HG02938 (cell line): Measurements from ENCODE around the gene STEAP1.
"Not testable (repeated sequence)": the region's sequence is repeated elsewhere in the genome, so short reads cannot be mapped to it uniquely, and the experiment has no call there.

Source experiments
- ATAC-seq: cut with Tn5 transposase; IDR thresholded peaks from one replicate; pipeline ENCODE4 v1.9.1; 2021; ENCODE audit warnings: mild to moderate bottlenecking, moderate library complexity; ENCODE audit not compliant: unreplicated experiment

The STEAP1 gene

DNA sequence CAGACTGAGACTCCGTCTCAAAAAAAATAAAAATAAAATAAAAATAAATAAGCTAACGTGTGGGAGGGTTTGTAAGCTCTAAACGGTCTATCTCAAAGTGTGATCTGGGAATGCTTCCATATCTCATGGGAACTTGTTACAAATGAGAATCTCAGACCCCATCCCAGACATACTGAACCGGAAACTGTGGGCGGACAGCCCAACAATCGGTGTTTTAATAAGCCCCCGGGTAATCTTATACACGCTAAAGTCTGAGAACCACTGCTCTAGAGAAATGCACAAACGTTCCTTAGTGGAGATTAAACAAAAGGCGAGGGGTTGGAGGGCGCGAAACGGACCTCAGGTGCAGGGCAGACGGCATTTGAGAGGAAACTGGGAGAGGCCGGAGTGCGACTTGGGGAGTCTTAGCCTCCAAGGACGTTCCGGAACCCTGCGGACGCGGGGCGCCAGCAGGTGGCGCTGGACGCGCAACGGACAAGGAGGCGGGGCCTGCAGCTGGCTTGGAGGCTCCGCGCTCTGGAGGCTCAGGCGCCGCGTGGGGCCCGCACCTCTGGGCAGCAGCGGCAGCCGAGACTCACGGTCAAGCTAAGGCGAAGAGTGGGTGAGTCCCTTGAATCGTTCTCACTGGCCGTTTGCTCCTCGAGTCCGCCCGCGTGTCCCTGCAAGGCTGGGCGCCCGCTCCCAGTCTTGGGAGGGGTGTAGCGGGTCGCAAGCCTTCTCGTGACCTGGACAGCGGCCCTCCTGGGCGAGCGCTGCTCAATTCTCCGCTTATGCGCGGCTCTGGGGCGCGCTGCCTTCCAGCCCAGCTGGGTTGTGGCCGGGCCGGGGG lies at the start of gene STEAP1:
Gene STEAP1 (plus strand): TSS at position 527 of the 829 bp plus-strand sequence. CDS start 5,320 bp downstream, outside the sequence.
- ATAC-seq = peak; percentile 93

DNA sequence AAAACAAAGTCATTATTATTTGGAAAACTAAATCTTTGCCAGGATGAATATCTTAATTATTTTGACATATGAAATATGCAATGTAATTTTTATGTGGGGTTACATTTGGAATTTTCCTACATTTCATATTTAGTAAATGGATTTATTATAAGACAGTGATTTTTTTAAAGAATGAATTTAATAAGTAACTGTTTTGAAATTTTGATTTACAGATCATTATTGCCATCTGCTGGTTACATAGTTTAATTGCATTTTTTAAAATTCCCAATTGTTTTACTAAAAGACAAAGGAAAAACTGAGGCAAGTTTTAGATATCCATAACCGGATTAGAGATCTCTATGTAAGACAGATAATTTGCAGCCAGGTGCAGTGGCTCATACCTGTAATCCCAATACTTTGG lies 39.3 kb upstream of the STEAP1 start:
- not testable (repeated sequence) for ATAC-seq

DNA sequence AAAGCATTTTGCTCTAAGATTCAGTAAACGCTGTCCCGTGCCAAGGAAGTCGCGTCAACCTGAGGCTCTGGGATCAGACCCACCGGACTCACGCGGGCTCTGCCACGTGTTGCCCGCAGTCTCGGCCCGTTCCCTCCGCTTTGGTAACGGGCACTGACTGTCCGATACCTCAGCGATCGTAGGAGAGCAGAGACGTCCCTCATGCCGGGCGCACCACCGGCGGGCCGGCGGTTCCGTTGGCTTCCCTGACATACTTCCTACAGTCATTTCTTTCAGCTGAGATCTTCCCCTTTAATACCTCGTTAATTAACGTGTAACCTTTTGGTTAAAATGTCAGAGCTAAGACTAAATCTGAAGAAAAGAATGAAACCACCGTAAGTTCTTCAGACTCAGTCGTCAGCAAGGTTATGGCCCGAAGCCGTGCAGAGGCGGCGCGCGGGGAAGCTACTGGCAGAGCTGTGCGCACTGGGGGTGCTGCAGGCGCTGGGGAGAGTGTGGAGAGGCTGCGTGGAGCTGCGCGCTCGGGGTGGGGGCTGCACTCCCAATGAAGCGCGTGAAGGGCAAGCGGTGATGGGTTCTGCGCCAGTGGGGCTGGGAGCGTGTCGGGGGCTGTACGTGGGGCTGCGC lies 35.6 kb upstream of the STEAP1 start:
- ATAC-seq = not testable (repeated sequence)

DNA sequence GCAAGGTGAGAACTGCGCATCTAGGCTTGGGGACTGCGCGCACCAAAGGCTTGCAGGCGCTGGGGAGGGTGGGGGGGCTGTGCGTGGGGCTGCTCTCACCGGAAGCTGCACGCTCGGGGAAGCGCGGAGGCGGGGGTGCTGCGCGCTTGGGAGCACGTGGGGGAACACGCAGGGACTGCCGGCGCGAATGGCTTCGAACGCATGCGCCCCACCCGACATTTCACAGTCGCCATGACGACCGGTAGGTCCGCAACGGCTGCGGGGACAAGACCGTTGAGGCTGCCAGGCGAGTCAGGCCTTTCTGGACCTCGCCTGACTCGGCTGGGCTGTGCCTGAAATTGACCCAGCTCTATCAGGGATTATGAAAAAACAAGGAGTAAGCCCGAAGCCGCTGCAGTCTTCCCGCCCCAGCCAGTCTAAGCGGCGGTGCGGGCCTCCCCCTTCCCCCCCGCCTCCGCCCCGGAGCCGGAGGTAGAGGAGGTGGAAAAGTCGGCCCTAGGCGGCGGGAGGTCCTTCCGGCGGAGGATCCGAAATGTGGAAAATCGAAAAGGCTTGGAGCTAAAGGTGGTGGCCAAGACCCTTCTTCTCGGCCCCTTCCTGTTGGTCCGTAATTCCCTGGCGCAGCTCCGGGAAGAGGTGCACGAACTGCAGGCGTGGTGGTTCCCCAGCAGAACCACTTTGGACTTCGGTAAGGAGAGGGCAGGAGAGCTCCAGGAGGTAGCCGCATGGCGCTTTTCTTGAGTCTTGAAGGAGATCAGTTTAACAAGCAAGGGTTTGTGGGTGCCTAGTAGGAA lies 34.9 kb upstream of the STEAP1 start:
- no peak for ATAC-seq

DNA sequence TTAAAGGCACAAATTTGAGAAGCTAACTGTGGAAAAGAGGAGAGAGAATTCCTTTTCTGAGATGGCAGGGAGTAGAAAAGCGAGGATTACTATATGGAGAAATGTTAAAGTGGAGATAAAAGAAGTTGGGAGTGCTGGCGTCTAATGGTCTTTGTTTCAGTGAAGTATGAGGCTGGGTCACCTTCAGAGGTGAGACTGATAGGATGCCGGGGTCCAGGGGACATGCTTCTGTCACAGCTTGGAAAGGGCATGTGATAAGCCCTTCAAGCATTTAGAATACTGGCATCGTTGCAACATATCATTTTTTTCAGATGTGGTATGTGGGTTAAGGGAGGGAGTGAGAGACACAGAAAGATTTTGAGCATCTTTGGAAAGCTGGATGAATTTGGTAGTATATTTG lies 34.1 kb upstream of the STEAP1 start:
- ATAC-seq = not testable (repeated sequence)

DNA sequence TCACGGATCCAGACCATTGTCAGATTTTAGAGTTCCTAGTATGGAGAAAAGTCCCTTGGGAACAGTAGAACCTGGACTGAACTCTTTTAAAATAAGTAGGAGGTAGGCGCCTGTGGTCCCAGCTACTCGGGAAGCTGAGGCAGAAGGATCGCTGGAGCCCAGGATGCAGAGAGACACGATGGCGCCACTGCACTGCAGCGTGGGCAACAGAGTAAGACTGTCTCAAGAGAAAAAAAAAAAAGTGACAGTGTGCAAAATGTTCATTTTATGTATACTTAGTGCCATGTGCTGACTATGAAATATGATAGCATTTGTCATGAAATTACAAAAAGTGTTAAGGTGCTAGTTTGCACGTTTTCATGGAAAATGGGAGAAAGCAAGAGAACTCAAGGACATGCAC lies 22.5 kb upstream of the STEAP1 start:
- ATAC-seq = not testable (repeated sequence)

DNA sequence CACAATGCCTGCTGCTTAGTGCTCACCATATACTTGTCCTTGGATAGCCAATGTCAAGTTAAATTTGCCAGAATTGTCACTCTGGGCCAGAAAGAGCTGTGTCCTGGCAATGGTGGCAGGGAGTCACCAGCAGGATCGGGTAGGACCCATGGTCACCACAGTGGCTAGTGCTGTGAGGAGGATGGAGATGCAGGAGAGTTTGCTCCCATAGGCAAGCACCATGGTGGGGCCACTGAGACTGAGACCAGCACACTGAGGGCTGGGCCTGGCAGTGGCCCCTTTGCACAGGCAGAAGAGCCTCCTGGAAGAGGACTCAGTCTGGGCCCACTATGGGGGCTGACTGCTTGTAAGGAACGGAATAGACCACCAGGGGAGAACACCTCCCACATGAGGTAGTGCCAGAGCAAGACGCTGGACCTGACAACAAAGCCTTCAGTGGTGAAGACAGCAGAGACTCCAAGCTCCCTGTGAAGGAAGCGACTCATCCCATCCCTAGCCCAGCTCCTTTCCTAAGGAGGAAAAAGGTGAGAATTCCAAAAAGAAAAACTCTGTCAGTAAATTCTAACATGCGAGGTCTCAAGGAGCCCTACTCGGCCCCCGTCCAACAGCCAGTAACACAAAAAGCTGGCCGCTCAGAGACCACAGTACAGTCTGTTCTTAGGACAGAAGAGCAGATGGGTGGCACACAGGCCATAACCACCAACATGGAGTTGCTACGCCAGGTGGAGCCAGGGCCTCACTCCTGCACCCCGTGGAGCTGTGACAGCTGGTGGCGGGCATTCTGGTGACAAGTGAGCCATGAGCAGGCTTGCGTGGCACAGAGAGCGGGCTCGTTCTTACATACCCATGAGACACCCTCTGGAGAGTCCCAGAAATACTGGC lies 6.9 kb upstream of the STEAP1 start:
- not testable (repeated sequence) for ATAC-seq

DNA sequence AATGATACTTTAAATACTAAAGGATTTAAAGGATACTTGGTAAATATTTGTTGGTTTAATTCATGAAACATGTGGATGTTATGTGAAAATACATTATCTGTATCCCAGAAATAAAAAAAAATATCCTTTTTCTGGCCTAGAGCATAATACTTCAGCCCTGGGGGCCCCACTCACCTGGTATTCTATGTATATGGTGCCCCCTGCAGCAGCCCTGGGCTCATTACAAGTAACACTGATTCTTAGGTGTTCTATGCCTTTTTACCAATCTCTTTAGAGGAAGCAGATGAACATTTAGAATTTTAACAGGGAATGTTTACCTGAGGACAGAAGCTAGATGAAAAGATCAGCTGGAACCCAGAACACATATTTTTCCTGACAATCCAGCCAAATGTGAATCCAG lies 4.8 kb upstream of the STEAP1 start:
- not testable (repeated sequence) for ATAC-seq

DNA sequence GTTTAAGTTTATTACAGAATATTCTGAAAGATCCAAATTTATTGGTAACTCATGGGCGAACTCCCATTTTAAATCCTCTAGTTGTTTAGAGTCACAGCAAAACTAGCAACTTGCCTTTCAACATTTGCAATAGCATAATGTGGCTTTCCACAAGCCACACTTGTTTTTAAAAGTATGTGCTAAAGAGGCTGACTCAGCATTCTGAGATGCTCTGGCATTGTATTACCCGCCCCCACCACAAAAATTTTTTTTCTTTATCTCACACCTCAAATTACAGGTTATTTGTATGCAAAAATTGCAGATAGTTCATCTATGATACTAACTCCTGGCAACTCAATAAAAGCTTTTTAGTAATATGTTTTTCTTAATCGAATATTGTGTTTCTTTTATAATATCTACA lies 2.4 kb upstream of the STEAP1 start:
- ATAC-seq = not testable (repeated sequence)

DNA sequence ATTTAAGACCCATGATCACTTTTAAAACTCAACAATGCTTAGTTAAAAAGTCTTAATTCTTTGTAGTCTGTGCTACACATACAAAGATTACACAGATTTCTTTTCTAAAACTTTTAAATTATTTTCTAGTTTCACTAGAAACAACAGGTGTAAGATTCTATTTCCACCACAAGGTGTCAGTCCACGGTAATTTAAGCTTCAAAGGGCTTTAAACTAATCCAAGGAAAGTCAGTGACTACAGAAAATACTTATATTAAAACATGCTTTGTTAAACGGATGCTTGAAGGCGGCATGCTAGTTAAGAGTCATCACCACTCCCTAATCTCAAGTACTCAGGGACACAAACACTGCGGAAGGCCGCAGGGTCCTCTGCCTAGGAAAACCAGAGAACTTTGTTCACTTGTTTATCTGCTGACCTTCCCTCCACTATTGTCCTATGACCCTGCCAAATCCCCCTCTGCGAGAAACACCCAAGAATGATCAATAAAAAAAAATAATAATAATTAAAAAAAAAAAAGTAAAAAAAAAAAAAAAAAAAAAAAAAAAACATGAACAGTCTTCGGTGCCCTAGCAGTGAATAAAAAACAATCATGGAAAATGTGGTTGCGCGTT lies 1.5 kb upstream of the STEAP1 start:
- not testable (repeated sequence) for ATAC-seq

DNA sequence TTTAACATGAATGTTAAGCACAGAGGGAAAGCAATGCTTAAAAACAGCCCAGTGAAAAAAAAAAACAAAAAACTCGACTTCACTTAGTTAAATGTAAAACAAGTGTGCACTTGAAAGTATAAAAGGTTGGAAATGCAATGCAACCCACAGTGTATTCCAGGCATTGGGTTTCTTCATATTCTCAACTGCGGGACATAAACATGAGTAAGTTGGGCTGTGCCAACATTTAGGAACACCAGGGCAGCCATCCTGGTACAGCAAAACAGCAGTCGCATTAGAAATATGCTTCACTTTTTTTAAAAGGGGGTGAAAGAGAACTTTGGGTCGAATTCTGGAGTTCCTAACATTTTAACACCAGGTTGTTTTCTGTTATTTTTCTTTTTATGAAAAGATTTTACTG lies 937 bp downstream of the STEAP1 start:
- ATAC-seq = no peak

DNA sequence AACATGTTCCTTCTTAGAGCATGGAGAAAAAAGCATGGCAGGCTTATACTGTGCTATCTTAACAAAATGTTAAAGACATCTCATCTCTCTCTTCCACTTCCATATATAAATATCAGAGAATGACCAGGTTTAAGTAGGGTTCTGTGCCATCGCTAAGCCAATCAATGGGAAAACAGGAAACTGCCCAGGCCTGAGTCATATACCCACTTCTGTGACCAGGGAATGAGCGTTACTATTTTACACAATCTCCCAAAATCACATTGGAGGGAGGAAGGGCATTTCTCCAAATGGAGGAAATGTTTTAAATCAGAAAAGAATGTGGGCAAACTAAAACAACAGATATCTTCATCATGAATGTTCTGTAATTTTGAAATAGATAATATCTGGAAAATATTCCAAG lies 3.1 kb downstream of the STEAP1 start:
- not testable (repeated sequence) for ATAC-seq

DNA sequence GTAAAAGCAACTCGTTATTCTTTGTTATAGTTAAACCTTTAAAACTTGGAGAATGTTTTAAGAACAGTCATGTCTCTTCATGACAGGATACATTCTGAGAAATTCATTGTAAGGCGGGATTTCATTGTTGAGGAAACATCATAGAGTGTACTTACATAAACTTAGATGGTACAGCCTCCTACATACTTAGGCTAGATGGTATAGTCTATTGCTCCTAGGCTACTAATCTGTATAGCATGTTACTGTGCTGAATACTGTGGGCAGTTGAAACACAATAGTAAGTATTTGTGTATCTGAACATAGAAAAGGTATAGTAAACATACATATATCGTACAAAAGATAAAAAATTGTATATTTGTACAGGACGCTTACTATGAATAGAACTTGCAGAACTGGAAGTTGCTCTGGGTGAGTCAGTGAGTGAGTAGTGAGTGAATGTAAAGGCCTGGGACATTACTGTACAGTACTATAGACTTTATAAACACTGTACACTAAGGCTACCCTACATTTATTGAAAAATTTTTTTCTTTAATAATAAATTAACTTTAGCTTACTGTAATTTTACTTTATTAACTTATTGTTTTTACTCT lies 3.6 kb downstream of the STEAP1 start:
- ATAC-seq = not testable (repeated sequence)

DNA sequence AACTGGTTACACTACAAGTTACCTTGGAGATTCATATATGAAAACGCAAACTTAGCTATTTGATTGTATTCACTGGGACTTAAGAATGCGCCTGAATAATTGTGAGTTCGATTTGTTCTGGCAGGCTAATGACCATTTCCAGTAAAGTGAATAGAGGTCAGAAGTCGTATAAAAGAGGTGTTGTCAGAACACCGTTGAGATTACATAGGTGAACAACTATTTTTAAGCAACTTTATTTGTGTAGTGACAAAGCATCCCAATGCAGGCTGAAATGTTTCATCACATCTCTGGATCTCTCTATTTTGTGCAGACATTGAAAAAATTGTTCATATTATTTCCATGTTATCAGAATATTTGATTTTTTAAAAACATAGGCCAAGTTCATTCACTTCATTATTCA lies 9.3 kb downstream of the STEAP1 start:
- ATAC-seq = no peak

DNA sequence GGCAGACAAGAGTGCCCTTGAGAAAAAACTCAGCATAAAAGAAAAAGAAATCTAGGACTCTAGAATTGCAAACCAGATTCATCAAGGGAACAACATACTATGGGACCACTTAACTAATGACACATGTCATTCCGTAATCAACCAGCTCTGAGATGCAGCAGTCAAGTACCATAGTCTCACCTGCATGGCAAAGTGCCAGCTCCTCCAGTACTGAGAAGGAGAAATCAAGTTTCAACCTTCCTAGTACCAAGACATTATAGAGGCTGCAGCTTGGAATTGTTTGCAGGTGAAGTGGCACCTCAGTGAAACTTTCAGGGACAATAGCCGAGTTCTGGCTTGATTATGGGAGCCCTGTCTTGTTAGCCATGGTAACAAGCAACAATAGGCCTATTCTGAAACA lies 11.5 kb downstream of the STEAP1 start:
- no peak for ATAC-seq

DNA sequence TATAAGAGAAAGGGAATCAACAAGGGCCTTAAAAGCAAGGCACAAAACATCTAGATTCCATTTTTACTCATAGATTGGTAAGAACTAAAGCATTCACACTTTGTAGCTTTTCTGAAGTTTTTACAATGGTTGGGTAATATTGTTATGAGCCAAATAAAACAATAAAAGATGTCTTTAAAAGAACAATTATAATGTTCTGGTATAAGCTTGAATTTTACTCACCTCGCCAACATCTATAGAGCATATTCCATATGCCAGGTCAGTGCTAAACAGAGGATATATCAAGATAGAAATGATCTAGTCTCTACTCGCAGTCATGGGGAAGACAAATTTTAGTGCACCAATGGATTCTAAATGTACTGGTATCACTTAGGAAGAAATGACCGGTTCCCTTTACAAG lies 11.9 kb downstream of the STEAP1 start:
- ATAC-seq = no peak

DNA sequence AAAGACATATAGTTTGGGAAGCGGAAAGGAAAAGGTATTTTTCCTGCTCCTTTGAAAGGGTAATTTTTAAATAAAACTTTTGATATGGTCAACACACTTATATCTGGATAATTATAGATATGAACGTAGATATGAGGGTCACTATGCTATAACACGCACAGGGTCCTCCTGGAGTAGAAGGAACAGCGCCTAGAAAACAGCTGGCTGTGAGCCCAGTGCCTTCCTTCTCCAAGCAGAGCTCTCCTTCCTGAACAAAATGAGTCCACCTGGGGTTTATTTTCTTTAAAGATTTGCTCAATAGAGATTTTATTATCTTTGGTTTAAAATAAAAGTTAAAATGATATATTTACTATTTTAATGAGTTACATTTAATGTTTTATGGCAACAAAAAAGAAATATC lies 13.1 kb downstream of the STEAP1 start:
- ATAC-seq = no peak

DNA sequence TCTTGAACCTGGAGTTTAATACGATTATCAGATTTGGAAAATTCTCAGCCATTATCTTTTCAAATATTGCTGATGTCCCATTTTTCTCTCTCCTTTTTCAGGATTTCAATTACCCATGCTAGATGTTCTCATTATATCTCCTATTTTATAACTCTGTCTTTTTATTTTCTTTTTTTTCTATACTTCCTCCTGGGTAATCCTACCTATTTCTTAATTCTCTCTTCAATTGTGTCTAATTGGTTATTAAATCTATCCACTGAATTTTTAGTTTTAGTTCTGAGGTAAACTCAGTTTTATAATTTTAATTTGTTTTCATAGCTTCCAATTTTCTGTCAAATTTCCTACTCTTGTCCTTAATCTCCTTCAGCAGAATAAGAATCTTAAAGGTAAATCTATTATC lies 15.6 kb downstream of the STEAP1 start:
- ATAC-seq = no peak

DNA sequence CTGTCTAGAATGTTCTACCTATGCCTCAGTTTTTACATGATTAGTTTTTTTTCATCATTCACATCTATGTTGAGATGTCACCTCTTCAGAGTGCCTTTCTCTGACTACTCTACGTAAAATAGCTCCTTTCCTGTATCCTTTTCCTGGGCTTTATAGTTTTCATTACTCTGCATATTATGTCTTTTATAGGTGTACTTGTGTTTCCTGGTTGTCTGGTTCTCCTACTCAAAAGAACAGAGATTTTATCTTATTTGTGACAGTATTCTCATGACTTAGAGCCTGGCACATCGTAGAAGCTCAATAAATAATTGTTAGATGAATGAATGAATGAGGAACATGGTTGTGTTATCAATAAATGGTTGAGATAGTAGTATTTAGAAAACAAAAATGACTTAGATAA lies 17.9 kb downstream of the STEAP1 start:
- no peak for ATAC-seq

DNA sequence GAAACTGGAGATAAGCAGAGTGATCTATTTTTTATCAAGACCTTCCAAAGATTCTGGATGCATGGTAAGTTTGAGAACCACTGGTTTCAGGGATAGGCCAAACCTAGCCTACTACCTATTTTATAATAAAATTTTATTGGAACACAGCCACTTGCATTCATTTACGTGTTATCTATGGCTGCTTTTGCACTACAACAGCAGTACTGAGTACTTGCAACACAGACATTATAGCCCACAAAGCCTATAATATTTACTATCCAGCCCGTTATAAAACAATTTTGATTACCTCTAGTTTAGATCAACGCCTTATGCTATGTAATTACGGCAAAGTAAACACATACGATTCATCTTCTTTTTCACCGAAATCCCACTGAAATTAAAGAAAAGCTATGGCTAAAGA lies 18.4 kb downstream of the STEAP1 start:
- ATAC-seq = no peak
